ENCODE data around the gene MRPS25. TPM values are rescaled to one million over a fixed set of nuclear protein-coding genes. Genes with fewer than 3 reads are reported as not detected.

MRPS25 gene
- 98.6 TPM for total RNA-seq
- long read RNA-seq, full-length matches to known transcripts: 93 of 103 reads
- long read RNA-seq, partial matches to known transcripts: 2 of 103 reads
- long read RNA-seq, other reads (novel, unspliced or antisense): 8 of 103 reads

DNA sequence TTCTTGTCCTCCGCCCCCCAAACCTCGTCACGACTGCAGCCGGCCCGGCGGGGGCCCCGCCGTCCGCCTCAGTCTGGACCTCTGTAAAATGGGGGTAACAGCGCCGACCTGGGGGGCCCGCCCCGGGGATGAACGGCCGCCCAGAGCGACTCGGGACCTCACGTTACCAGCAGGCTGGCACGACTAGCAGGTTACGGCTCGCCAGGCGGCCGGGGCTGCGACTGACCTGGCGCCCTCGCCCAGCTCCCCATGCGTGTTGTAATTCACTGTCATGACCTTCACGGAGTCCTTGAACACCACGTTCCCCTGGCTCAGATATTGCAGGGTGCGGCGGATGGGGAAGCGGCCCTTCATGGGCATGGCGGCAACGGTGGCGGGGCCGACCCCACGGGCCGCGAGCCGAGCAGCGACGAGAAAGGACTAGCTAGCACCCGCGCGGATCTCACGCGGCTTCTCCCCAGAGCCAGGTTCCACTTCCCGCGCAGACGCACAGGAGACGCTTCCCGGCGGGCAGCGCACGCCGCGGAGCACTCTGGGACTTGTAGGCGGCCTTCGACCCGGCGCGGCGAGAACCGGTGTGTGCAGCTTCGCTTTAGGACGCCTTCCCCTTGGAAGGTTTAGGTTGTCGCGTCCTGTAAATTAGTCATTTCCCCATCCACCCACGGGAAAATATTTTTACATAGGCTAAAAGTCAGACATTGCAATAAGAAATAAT, at the start of gene MRPS25:
MRPS25 (minus strand) TSS at position 481 of the 715 bp plus-strand sequence; CDS start at position 360, 121 bp downstream.
- Histone ChIP-seq H3K4me3 (peak within 1 kb of the TSS; percentile 81), H3K27ac (replicated peaks) (peak within 1 kb of the TSS; percentile 90), H3K4me1 (peaks cover 30% of the 10 kb centered on the region), H3K27me3 (ENCODE audit: low read depth) (no peaks in the 10 kb centered on the region), H3K36me3 (no peaks in the 10 kb centered on the region), H3K9me3 (replicated peaks) (no peaks in the 10 kb centered on the region)
- DNase-seq: peak; percentile 92
- intact Hi-C loops (cut with micrococcal nuclease): no loop called here
- TF ChIP-seq, protein P1, sequence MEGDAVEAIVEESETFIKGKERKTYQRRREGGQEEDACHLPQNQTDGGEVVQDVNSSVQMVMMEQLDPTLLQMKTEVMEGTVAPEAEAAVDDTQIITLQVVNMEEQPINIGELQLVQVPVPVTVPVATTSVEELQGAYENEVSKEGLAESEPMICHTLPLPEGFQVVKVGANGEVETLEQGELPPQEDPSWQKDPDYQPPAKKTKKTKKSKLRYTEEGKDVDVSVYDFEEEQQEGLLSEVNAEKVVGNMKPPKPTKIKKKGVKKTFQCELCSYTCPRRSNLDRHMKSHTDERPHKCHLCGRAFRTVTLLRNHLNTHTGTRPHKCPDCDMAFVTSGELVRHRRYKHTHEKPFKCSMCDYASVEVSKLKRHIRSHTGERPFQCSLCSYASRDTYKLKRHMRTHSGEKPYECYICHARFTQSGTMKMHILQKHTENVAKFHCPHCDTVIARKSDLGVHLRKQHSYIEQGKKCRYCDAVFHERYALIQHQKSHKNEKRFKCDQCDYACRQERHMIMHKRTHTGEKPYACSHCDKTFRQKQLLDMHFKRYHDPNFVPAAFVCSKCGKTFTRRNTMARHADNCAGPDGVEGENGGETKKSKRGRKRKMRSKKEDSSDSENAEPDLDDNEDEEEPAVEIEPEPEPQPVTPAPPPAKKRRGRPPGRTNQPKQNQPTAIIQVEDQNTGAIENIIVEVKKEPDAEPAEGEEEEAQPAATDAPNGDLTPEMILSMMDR (IDR thresholded peaks at IDR 0.05; ENCODE audit: borderline replicate concordance): no peak

DNA sequence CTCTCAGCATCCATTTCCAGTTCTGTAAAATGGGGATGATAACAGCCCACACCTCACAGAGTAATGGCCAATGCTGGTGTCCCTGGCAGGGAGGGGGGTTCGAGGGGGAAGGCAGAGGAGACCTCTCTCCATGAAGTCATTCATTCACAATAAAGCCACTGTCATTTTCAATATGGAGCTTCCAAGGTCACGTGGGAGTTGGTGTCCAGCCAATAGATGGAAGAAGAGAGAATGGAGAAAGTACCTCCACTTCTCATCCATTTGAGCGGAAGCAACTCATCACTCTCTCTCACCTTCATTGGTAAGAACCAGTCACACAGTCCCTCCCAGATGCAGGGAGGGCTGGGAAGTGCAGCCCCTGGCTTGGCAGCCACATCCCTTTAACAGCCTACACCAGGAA, 48.8 kb upstream of the MRPS25 start:
- DNase-seq: no peak
- TF ChIP-seq, protein P1 (IDR thresholded peaks at IDR 0.05; ENCODE audit: borderline replicate concordance): no peak
- intact Hi-C loops (cut with micrococcal nuclease): no loop called here

DNA sequence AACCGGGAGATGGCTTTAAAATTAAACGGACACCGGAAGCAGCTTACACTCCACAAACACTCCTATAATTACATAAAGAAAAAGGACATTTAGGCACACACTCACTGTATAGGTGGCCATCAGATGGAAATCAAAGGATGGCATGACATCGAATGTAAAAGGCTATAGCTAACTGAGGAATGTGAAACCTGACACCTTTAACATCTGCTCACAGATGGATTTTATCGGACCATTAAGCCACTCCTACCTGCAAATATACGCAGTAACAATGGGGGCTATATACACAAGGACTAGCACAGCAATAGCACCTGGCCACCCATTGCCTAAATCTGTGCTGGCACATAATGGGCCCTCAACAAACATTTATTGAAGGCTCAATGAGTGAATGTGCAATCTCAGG, 48.4 kb upstream of the MRPS25 start:
- H3K9me3 ChIP-seq (replicated peaks): peaks cover 5% of the 10 kb centered on the region
- DNase-seq: no peak
- intact Hi-C loops (cut with micrococcal nuclease): no loop called here
- TF ChIP-seq, protein P1 (IDR thresholded peaks at IDR 0.05; ENCODE audit: borderline replicate concordance): no peak
- peaks cover 12% of the 10 kb centered on the region for H3K27me3 ChIP-seq (ENCODE audit: low read depth)
- peaks cover 14% of the 10 kb centered on the region for H3K4me1 ChIP-seq
- no peak overlapping the region for H3K27ac ChIP-seq (replicated peaks)
- H3K36me3 ChIP-seq: no peaks in the 10 kb centered on the region
- H3K4me3 ChIP-seq: no peak overlapping the region

More for the DNA sequence above, 48.8 kb upstream of the MRPS25 start:
- Histone ChIP-seq H3K36me3 (no peaks in the 10 kb centered on the region), H3K4me3 (no peak overlapping the region), H3K9me3 (replicated peaks) (peaks cover 5% of the 10 kb centered on the region), H3K4me1 (peaks cover 18% of the 10 kb centered on the region), H3K27ac (replicated peaks) (no peak overlapping the region), H3K27me3 (ENCODE audit: low read depth) (peaks cover 12% of the 10 kb centered on the region)

DNA sequence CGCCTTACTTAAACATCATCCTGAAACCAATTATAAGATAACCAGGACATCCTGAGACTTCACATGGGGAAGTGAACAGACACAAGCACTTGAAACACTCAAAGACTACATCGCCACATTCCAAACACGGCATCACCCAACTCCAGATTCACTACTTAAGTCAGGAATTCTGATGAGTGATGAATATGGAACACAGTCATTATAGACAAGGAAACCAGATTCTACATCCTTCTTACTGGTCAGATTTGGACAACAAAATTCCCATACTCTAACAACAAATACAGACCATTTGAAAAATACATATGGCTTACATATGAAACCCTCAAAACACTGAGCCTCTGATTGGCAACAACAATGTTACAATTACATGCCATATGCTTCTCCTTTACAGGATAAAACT, 46.9 kb upstream of the MRPS25 start:
- no peak overlapping the region for H3K4me3 ChIP-seq
- DNase-seq: no peak
- H3K4me1 ChIP-seq: peaks cover 14% of the 10 kb centered on the region
- H3K9me3 ChIP-seq (replicated peaks): peaks cover 5% of the 10 kb centered on the region
- H3K36me3 ChIP-seq: no peaks in the 10 kb centered on the region
- intact Hi-C loops (cut with micrococcal nuclease): no loop called here
- TF ChIP-seq, protein P1 (IDR thresholded peaks at IDR 0.05; ENCODE audit: borderline replicate concordance): no peak
- H3K27me3 ChIP-seq (ENCODE audit: low read depth): peaks cover 11% of the 10 kb centered on the region
- no peak overlapping the region for H3K27ac ChIP-seq (replicated peaks)

DNA sequence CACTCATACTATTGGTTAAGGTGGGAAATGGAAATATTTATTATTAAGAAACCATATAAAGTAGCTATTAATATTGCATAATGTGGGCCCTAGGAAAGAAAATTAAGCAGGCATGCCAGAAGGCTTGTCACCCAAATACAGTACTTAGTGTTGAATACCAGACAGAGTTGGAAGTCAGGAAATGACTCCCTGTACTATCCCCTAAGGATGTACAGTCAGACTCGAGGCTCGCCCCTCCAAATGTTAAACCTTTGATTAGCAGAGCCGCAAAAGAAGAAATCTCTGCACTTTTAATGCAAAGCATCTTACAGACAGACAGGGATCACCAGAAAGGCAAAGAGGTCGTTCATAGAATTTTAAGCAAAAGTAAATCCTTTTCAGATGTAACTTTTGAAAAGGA, 45.1 kb upstream of the MRPS25 start:
- DNase-seq: no peak
- Histone ChIP-seq H3K27ac (replicated peaks) (no peak overlapping the region), H3K4me3 (no peak overlapping the region), H3K36me3 (no peaks in the 10 kb centered on the region), H3K4me1 (peaks cover 7% of the 10 kb centered on the region), H3K9me3 (replicated peaks) (no peaks in the 10 kb centered on the region), H3K27me3 (ENCODE audit: low read depth) (peaks cover 11% of the 10 kb centered on the region)
- intact Hi-C loops (cut with micrococcal nuclease): no loop called here
- TF ChIP-seq, protein P1 (IDR thresholded peaks at IDR 0.05; ENCODE audit: borderline replicate concordance): no peak

All from left ventricle myocardium inferior (tissue), 1 donor.